Upper lobe of left lung (tissue), 6 donors: ENCODE results near the gene PRSS57. TPM values are rescaled to one million over a fixed set of nuclear protein-coding genes. Genes with fewer than 3 reads are reported as not detected.

Experiments used
- ATAC-seq, 2 donors: fragments of 200-7000 bp; cut with Tn5 transposase; one replicate each; pipeline ENCODE4 v1.9.1; 2022; ENCODE audit warnings: mild to moderate bottlenecking in 2 of 2, moderate library complexity in 2 of 2; ENCODE audit not compliant: low FRiP score in 2 of 2
- DNase-seq, 2 donors: peaks; one replicate each; pipeline ENCODE4 v3.0.0-alpha.2; 2019 to 2020
- H3K27ac ChIP-seq, 4 donors: fragments of 200-600 bp; sonication (generic); one replicate each; pipeline ENCODE4 v1.5.1; 2016 to 2019
- H3K27me3 ChIP-seq, 4 donors: fragments of 200-600 bp; sonication (generic); one replicate each; pipeline ENCODE4 v1.5.1; 2017 to 2019
- H3K36me3 ChIP-seq, 4 donors: fragments of 200-600 bp; sonication (generic); one replicate each; pipeline ENCODE4 v1.5.1; 2016 to 2019
- H3K4me1 ChIP-seq, 4 donors: fragments of 200-600 bp; sonication (generic); one replicate each; pipeline ENCODE4 v1.5.1; 2018 to 2019
- H3K4me3 ChIP-seq, 4 donors: fragments of 200-600 bp; sonication (generic); one replicate each; pipeline ENCODE4 v1.5.1; 2017 to 2019; ENCODE audit warnings: mild to moderate bottlenecking in 2 of 4, moderate library complexity in 1 of 4
- H3K9me3 ChIP-seq, 4 donors: fragments of 200-600 bp; sonication (generic); one replicate each; pipeline ENCODE4 v1.5.1; 2018 to 2019
- CTCF ChIP-seq, 6 experiments: fragments of 450-650 bp in 4 of 6; fragments of 200-600 bp in 2 of 6; sonication (generic) in 2 of 6; IDR thresholded peaks; one replicate each; pipeline ENCODE4 v1.5.1; 2016 to 2019; ENCODE audit warnings: antibody characterized with exemption in 6 of 6
- EP300 ChIP-seq, 4 donors: sonication (generic); formaldehyde crosslinking; IDR thresholded peaks; one replicate each; pipeline ENCODE4 v1.5.1; 2017; ENCODE audit warnings: antibody characterized with exemption in 4 of 4, control low read depth in 2 of 4
- POLR2A ChIP-seq, 4 donors: fragments of 450-650 bp; IDR thresholded peaks; one replicate each; pipeline ENCODE4 v1.5.1; 2016 to 2017; ENCODE audit warnings: antibody characterized with exemption in 4 of 4, mild to moderate bottlenecking in 2 of 4
- POLR2AphosphoS5 ChIP-seq, 2 donors: sonication (generic); formaldehyde crosslinking; IDR thresholded peaks; one replicate each; pipeline ENCODE4 v1.5.1; 2017; ENCODE audit warnings: antibody characterized with exemption in 2 of 2
- WGBS, 2 donors: methylation state at CpG; one replicate each; pipeline ENCODE4 v1.1.5; 2017 to 2018; 5-methylcytosine and 5-hydroxymethylcytosine counted together
- total RNA-seq, 6 donors: library from RNA; depleted of rRNA in 4 of 6; stranded (reverse); fragments of >200 nt in 4 of 6; gene quantifications; one replicate each; pipeline versions ENCODE4 v1.1.0 to v1.2.1, GENCODE V29; 2016 to 2021
- donor health status: DM: no; HTN: no; CAD: no; lungs with moderate emphysema.
- donor health status: DM: no; HTN: yes; CAD: no; lungs with severe emphysema.

Gene PRSS57
- total RNA-seq, 6 donors from 2014 or later = 0.37 to 0.46 TPM; not detected in 4

DNA sequence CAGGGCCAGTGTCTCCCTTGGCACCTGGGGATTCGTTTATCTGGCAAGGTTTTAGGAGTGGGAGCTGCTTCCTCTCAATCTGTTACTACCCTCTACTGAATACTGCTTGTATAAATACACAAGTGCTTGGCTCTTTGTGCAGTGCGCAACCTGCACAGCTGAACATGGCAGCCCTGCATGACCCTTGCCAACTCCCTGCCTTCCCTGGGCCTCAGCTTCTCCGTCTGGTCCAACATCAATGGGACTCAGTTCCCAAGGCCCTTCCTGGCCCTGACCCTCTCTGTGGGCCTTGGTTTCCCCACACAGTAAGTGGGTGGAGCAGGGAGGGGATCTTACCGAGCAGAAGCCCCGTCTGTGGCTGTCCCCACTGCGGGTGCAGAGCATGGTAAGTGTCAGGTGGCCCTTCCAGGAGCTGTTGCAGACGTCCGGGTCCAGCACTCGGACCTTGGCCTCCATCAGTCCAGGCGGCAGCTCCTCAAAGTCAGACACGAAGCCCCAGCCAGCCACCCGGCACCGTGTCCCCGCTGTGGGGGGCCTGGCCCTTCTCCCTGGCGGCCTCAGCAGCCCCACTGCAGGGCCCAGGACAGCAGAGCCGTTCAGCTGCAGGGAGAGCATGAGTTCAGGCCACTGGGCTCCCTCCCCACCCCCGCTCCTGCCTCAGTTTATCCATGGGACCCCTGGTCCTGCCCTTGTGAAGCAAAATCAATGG lies 8.5 kb downstream of the PRSS57 start:
- Histone ChIP-seq H3K27me3 (no peaks in the 10 kb centered on the region), H3K4me3 (no peak overlapping the region), H3K9me3 (no peaks in the 10 kb centered on the region), H3K36me3 (peaks cover 0 to under 1% (median 0%) of the 10 kb centered on the region in 4 donors), H3K4me1 (no peaks in the 10 kb centered on the region), H3K27ac (no peak overlapping the region)
- ATAC-seq (no peak), DNase-seq (peak in 1 of 2 donors; percentile 67)
- TF ChIP-seq POLR2AphosphoS5 (IDR thresholded peaks at IDR 0.05) (no peak), EP300 (IDR thresholded peaks at IDR 0.05) (no peak), CTCF (IDR thresholded peaks at IDR 0.05) (no peak), POLR2A (IDR thresholded peaks at IDR 0.05) (no peak)
- WGBS, 2 donors = 77 to 88% methylated on average over 7 to 15 of the region's 17 CpGs

- no peak overlapping the region for H3K27ac ChIP-seq
- peak in 1 of 2 donors; percentile 81 for DNase-seq
- H3K9me3 ChIP-seq = no peaks in the 10 kb centered on the region
- TF ChIP-seq CTCF (IDR thresholded peaks at IDR 0.05) (no peak), POLR2AphosphoS5 (IDR thresholded peaks at IDR 0.05) (no peak), POLR2A (IDR thresholded peaks at IDR 0.05) (no peak), EP300 (IDR thresholded peaks at IDR 0.05) (no peak)
- peaks cover 5 to 11% (median 7%) of the 10 kb centered on the region in 4 donors for H3K4me1 ChIP-seq
- WGBS, 2 donors = 85% methylated on average over 25 of the region's 31 CpGs; no CpG with 5 or more reads in 1 of the 2 donors
- peaks cover 0 to 7% (median 0%) of the 10 kb centered on the region in 4 donors for H3K36me3 ChIP-seq
- no peaks in the 10 kb centered on the region for H3K27me3 ChIP-seq
- no peak for ATAC-seq
- H3K4me3 ChIP-seq = no peak overlapping the region
Observed at GRCh38 chr19:685454-685931, 9.8 kb downstream of the PRSS57 start.

GRCh38 chr19:682678-683320 lies 12.5 kb downstream of the PRSS57 start:
- no peak overlapping the region for H3K4me3 ChIP-seq
- H3K27ac ChIP-seq = no peak overlapping the region
- 84% methylated on average over 24 of the region's 25 CpGs; no CpG with 5 or more reads in 1 of the 2 donors for WGBS, 2 donors
- TF ChIP-seq POLR2AphosphoS5 (IDR thresholded peaks at IDR 0.05) (no peak), POLR2A (IDR thresholded peaks at IDR 0.05) (no peak), CTCF (IDR thresholded peaks at IDR 0.05) (no peak), EP300 (IDR thresholded peaks at IDR 0.05) (no peak)
- ATAC-seq = no peak
- H3K36me3 ChIP-seq = peaks cover 0 to 13% (median 0%) of the 10 kb centered on the region in 4 donors
- DNase-seq = peak in 1 of 2 donors; percentile 78
- no peaks in the 10 kb centered on the region for H3K9me3 ChIP-seq
- H3K4me1 ChIP-seq = peaks cover 15 to 33% (median 20%) of the 10 kb centered on the region in 4 donors
- H3K27me3 ChIP-seq = no peaks in the 10 kb centered on the region

DNA sequence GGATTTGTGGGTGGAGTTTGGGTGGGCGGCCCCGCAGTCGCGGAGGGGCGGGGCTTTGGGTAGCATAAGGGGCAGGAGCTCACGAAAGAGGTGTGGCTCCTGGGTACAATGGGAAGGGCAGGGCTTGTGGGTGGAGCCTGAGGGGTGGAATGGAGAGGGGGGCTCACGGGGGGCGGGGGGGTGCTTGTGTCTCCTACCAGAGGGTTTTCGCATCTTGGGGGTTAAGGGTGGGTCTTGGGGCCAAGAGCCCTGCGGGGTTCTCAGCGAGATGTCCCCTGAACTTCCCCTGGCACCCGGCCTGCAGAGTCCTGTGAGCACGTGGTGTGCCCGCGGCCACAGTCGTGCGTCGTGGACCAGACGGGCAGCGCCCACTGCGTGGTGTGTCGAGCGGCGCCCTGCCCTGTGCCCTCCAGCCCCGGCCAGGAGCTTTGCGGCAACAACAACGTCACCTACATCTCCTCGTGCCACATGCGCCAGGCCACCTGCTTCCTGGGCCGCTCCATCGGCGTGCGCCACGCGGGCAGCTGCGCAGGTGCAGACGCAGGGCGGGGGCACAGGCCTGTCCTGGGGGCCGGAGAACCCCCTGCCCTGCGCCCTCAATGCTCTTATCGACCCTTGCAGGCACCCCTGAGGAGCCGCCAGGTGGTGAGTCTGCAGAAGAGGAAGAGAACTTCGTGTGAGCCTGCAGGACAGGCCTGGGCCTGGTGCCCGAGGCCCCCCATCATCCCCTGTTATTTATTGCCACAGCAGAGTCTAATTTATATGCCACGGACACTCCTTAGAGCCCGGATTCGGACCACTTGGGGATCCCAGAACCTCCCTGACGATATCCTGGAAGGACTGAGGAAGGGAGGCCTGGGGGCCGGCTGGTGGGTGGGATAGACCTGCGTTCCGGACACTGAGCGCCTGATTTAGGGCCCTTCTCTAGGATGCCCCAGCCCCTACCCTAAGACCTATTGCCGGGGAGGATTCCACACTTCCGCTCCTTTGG lies 13.9 kb downstream of the PRSS57 start:
- Histone ChIP-seq H3K4me1 (peaks cover 24 to 48% (median 34%) of the 10 kb centered on the region in 4 donors), H3K27ac (peak overlapping the region; percentile 76 to 97 (median 92)), H3K36me3 (peaks cover 0 to 13% (median 0%) of the 10 kb centered on the region in 4 donors), H3K9me3 (no peaks in the 10 kb centered on the region), H3K27me3 (peaks cover 0 to 4% (median 0%) of the 10 kb centered on the region in 4 donors), H3K4me3 (peak overlapping the region in 3 of 4 donors; percentile 77 to 91 (median 91))
- DNase-seq (peak; percentile 95), ATAC-seq (no peak)
- TF ChIP-seq POLR2A (IDR thresholded peaks at IDR 0.05) = no peak
- TF ChIP-seq POLR2AphosphoS5 (IDR thresholded peaks at IDR 0.05) = peak in 1 of 2 donors; percentile 7
- 57 to 58% methylated on average over 32 to 37 of the region's 54 CpGs for WGBS, 2 donors
